HEK293 (cell line): ENCODE data around the gene TBC1D22A.

ENCODE experiments used
- CTCF ChIA-PET: fragments of 350-600 bp; formaldehyde crosslinking; extraction: SDS; loops from one replicate; lab custom pipeline; 2021; ENCODE audit warnings: antibody characterized with exemption; lab: Yijun Ruan, JAX
- POLR2A ChIA-PET: fragments of 300-600 bp; formaldehyde crosslinking; extraction: SDS; loops from one replicate; lab custom pipeline; 2020; ENCODE audit warnings: antibody characterized with exemption, inconsistent platforms; lab: Yijun Ruan, JAX
- H3K27ac ChIP-seq: fragments of 200-500 bp; sonication (Bioruptor generic); 2 replicates; pipeline ENCODE4 v1.5.1; 2014; ENCODE audit warnings: low read depth, low read length, control low read depth, inconsistent platforms; ENCODE audit errors: extremely low read depth
- H3K36me3 ChIP-seq, 2 experiments: fragments of 200-500 bp in 1 of 2; sonication (Bioruptor generic) in 1 of 2; 1 replicate in 1 of 2; 2 replicates in 1 of 2; pipeline ENCODE4 v1.5.1; 2014 to 2017; ENCODE audit warnings: inconsistent platforms in 2 of 2, low read length in 2 of 2; ENCODE audit not compliant: control insufficient read depth in 2 of 2, insufficient read depth in 1 of 2
- H3K4me1 ChIP-seq: fragments of 200-500 bp; sonication (Bioruptor generic); 2 replicates; pipeline ENCODE4 v1.5.1; 2014; ENCODE audit warnings: mild to moderate bottlenecking, low read length, inconsistent platforms; ENCODE audit not compliant: control insufficient read depth, insufficient read depth
- H3K4me3 ChIP-seq: 2 replicates; pipeline ENCODE4 v1.5.1; 2011; ENCODE audit warnings: low read depth, mild to moderate bottlenecking, control low read depth, low read length, moderate library complexity
- H3K9me3 ChIP-seq: fragments of 200-500 bp; sonication (Bioruptor generic); 2 replicates; pipeline ENCODE4 v1.5.1; 2014; ENCODE audit warnings: low read depth, low read length, inconsistent platforms; ENCODE audit not compliant: control insufficient read depth, insufficient read depth
- OVOL3 ChIP-seq: fragments of 450-650 bp; formaldehyde crosslinking; IDR thresholded peaks from 2 replicates; pipeline ENCODE4 v1.5.1; 2016; ENCODE audit warnings: missing biosample characterization, missing genetic modification characterization
- ZIC2 ChIP-seq: fragments of 450-650 bp; formaldehyde crosslinking; IDR thresholded peaks from 2 replicates; pipeline ENCODE4 v1.5.1; 2016; ENCODE audit warnings: missing biosample characterization, missing genetic modification characterization
- ZNF121 ChIP-seq: fragments of 450-650 bp; formaldehyde crosslinking; IDR thresholded peaks from 2 replicates; pipeline ENCODE4 v1.5.1; 2016; ENCODE audit warnings: missing biosample characterization, missing genetic modification characterization
- ZNF140 ChIP-seq: fragments of 450-650 bp; formaldehyde crosslinking; IDR thresholded peaks from 2 replicates; pipeline ENCODE4 v1.5.1; 2016; ENCODE audit warnings: missing biosample characterization, missing genetic modification characterization
- ZNF202 ChIP-seq: fragments of 450-650 bp; formaldehyde crosslinking; IDR thresholded peaks from 2 replicates; pipeline ENCODE4 v1.5.1; 2016; ENCODE audit warnings: missing biosample characterization, missing genetic modification characterization, borderline replicate concordance
- ZNF211 ChIP-seq: fragments of 450-650 bp; formaldehyde crosslinking; IDR thresholded peaks from 2 replicates; pipeline ENCODE4 v1.5.1; 2016; ENCODE audit warnings: low read depth, missing biosample characterization, missing genetic modification characterization
- ZNF350 ChIP-seq: fragments of 450-650 bp; formaldehyde crosslinking; IDR thresholded peaks from 2 replicates; pipeline ENCODE4 v1.5.0; 2017; ENCODE audit warnings: missing biosample characterization, mild to moderate bottlenecking, missing genetic modification characterization
- ZNF473 ChIP-seq: fragments of 450-650 bp; formaldehyde crosslinking; IDR thresholded peaks from 2 replicates; pipeline ENCODE4 v1.5.1; 2017; ENCODE audit warnings: missing biosample characterization, missing genetic modification characterization
- ZNF555 ChIP-seq: fragments of 450-650 bp; formaldehyde crosslinking; conservative IDR thresholded peaks from 2 replicates; pipeline ENCODE4 v1.5.1; 2017; ENCODE audit warnings: missing biosample characterization, mild to moderate bottlenecking, missing genetic modification characterization, inconsistent platforms
- ZNF600 ChIP-seq: fragments of 450-650 bp; formaldehyde crosslinking; IDR thresholded peaks from 2 replicates; pipeline ENCODE4 v1.5.1; 2016; ENCODE audit warnings: missing biosample characterization, missing genetic modification characterization
- ZSCAN30 ChIP-seq: fragments of 450-650 bp; IDR thresholded peaks from 2 replicates; pipeline ENCODE4 v1.5.1; 2018; ENCODE audit warnings: missing biosample characterization, mild to moderate bottlenecking, missing genetic modification characterization, moderate library complexity
- TF ChIP-seq, protein P1 (sequence below): fragments of 450-650 bp; formaldehyde crosslinking; IDR thresholded peaks from 2 replicates; pipeline ENCODE4 v1.5.1; 2017; ENCODE audit warnings: missing biosample characterization, missing genetic modification characterization
- TF ChIP-seq, protein P2 (sequence below): IDR thresholded peaks from 2 replicates; pipeline ENCODE4 v1.6.1; 2011; ENCODE audit warnings: mild to moderate bottlenecking, low read depth, low read length, borderline replicate concordance
- TF ChIP-seq, protein P3 (sequence below): fragments of 450-650 bp; formaldehyde crosslinking; IDR thresholded peaks from 2 replicates; pipeline ENCODE4; 2016; ENCODE audit warnings: missing biosample characterization, missing genetic modification characterization
- TF ChIP-seq, protein P4 (sequence below): fragments of 450-650 bp; formaldehyde crosslinking; IDR thresholded peaks from 2 replicates; pipeline ENCODE4 v1.5.1; 2016; ENCODE audit warnings: missing biosample characterization, missing genetic modification characterization
- TF ChIP-seq, protein P5 (sequence below): fragments of 450-650 bp; formaldehyde crosslinking; IDR thresholded peaks from 2 replicates; pipeline ENCODE4 v1.5.1; 2016; ENCODE audit warnings: missing biosample characterization, missing genetic modification characterization

Gene TBC1D22A

DNA sequence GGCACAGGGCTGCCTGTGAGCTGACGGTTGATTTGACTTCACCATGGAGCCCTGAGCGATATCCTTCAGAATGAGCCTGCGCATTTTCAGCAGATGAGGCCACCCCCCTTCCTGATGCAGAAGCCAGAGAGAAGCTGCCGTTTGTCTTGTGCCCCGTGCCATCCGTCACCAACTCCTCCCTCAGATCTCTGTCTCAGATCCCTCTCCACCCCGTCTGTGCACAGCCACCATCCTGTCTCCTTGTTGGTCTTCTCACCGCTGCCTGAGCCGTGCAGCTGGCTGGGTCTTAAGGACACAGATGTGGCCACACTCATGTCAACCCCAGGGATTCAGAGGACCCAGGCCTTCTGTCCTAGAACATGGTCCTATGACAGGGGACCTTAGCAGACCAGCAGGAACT lies 293.9 kb downstream of the TBC1D22A start (continued):
- TF ChIP-seq ZNF202 (no peak), ZNF121 (tag by site-specific recombination) (no peak), ZNF211 (tag by site-specific recombination) (no peak), ZNF600 (tag by site-specific recombination) (no peak), ZNF555 (tag by site-specific recombination) (no peak), ZNF473 (no peak), ZSCAN30 (no peak)
- TF ChIP-seq, protein P1, sequence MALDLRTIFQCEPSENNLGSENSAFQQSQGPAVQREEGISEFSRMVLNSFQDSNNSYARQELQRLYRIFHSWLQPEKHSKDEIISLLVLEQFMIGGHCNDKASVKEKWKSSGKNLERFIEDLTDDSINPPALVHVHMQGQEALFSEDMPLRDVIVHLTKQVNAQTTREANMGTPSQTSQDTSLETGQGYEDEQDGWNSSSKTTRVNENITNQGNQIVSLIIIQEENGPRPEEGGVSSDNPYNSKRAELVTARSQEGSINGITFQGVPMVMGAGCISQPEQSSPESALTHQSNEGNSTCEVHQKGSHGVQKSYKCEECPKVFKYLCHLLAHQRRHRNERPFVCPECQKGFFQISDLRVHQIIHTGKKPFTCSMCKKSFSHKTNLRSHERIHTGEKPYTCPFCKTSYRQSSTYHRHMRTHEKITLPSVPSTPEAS, result no peak
- TF ChIP-seq, protein P2, sequence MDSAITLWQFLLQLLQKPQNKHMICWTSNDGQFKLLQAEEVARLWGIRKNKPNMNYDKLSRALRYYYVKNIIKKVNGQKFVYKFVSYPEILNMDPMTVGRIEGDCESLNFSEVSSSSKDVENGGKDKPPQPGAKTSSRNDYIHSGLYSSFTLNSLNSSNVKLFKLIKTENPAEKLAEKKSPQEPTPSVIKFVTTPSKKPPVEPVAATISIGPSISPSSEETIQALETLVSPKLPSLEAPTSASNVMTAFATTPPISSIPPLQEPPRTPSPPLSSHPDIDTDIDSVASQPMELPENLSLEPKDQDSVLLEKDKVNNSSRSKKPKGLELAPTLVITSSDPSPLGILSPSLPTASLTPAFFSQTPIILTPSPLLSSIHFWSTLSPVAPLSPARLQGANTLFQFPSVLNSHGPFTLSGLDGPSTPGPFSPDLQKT, result no peak

DNA sequence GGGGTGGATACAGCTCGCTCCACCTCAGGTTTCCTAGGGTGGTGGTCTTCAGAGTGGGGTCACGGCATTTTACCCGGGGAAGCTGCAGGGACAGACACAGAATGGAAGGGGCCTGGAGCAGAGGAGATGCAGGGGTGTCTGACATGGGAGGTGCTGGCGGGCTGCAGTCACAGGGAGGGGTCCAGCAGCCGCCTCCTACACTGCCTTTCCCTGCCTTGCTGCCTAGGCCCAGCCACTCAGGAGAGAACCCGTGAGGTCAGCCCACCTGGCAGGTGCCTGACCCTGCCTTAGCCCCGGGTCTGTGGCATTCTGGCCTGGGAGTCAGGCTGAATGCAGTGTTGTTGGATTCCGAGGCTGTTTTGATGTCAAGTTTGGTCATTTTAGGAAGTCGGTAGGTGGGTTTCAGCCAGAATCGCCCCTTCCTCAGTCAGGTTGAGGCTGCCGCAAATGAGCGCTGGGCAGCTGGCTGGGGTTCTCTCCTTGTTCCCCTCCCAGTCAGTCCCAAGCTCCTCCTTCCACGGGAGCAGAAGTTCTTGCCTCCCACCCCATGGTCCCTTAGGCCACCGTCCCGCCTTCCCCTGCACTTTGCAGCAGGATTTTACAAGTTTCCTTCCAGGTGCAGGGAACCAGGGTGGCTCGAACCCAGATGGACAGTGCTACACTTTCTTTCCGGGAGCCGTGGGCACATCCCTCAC lies 294.5 kb downstream of the TBC1D22A start:
- ChIA-PET POLR2A (no interaction called here), CTCF (interaction anchor here (0.6 kb wide), 1 partner anchor 156 kb away, joined by 4 read pairs; no protein-coding TSS in a partner anchor)
- H3K36me3 ChIP-seq, result peaks cover 0 to 4% of the 10 kb centered on the region in 2 experiments; a peak in 2 of 3 replicates
- H3K9me3 ChIP-seq, result no peaks in the 10 kb centered on the region
- H3K4me1 ChIP-seq, result 0 out of 2 replicates have a peak, but pooled peaks cover under 1% of the 10 kb centered on the region
- H3K4me3 ChIP-seq, result no peak overlapping the region
- no peak overlapping the region for H3K27ac ChIP-seq
- TF ChIP-seq OVOL3 (tag by site-specific recombination) (no peak), ZIC2 (tag by site-specific recombination) (no peak), ZNF350 (tag by site-specific recombination) (no peak)
- TF ChIP-seq, protein P3, sequence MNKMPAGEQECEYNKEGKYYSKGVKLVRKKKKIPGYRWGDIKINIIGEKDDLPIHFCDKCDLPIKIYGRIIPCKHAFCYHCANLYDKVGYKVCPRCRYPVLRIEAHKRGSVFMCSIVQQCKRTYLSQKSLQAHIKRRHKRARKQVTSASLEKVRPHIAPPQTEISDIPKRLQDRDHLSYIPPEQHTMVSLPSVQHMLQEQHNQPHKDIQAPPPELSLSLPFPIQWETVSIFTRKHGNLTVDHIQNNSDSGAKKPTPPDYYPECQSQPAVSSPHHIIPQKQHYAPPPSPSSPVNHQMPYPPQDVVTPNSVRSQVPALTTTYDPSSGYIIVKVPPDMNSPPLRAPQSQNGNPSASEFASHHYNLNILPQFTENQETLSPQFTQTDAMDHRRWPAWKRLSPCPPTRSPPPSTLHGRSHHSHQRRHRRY (tag by site-specific recombination), result no peak
- TF ChIP-seq, protein P4, sequence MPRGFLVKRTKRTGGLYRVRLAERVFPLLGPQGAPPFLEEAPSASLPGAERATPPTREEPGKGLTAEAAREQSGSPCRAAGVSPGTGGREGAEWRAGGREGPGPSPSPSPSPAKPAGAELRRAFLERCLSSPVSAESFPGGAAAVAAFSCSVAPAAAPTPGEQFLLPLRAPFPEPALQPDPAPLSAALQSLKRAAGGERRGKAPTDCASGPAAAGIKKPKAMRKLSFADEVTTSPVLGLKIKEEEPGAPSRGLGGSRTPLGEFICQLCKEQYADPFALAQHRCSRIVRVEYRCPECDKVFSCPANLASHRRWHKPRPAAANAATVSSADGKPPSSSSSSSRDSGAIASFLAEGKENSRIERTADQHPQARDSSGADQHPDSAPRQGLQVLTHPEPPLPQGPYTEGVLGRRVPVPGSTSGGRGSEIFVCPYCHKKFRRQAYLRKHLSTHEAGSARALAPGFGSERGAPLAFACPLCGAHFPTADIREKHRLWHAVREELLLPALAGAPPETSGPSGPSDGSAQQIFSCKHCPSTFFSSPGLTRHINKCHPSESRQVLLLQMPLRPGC (tag by site-specific recombination), result no peak
- TF ChIP-seq, protein P5, sequence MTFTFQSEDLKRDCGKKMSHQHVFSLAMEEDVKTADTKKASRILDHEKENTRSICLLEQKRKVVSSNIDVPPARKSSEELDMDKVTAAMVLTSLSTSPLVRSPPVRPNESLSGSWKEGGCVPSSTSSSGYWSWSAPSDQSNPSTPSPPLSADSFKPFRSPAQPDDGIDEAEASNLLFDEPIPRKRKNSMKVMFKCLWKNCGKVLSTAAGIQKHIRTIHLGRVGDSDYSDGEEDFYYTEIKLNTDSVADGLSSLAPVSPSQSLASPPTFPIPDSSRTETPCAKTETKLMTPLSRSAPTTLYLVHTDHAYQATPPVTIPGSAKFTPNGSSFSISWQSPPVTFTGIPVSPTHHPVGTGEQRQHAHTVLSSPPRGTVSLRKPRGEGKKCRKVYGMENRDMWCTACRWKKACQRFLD (tag by site-specific recombination), result no peak
- TF ChIP-seq, all 188 proteins: peak for 0

DNA sequence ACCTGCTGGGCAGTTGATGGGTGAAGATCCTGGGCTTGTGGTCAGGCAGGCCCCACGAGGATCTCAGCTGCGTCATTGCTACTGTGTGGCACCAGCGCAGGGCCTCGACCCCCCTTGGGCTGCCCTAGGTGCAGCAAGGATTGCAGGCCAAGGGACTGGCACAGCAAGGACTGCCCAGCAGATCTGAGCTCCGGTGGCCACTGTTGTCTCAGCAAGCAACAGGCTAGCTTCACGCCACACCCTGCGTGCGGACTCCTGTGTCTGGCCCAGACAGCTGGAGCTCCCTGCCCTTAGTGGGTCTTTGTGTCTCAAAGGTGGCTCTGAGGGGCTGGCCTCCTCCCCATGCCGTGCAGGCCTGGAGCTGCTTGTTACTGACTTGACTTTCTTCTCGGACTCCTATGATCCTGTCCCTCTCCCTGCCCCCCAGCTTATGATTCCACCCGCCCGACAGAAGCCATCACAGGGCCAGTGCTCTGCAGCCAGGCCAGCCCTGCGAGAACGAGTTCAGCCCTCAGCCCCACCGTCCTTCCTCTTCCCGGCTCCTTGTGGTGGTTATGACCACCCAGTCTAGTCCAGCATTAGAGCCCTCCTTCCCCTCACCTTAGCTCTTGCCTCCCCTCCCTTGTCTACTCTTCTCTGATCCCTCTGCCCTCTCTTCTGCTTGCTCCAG lies 295.6 kb downstream of the TBC1D22A start:
- H3K27ac ChIP-seq, result no peak overlapping the region
- no peaks in the 10 kb centered on the region for H3K9me3 ChIP-seq
- ChIA-PET POLR2A (no interaction called here), CTCF (no interaction called here)
- H3K36me3 ChIP-seq, result peaks cover 0 to 4% of the 10 kb centered on the region in 2 experiments; a peak in 2 of 3 replicates
- no peak overlapping the region for H3K4me3 ChIP-seq
- H3K4me1 ChIP-seq, result no peaks in the 10 kb centered on the region
- TF ChIP-seq ZIC2 (tag by site-specific recombination) (0 out of 2 replicates have a peak, but pooled peaks have one; percentile 13), ZNF140 (tag by site-specific recombination) (no peak)
- TF ChIP-seq, all 188 proteins: peak for 1
